HL-60/S4 (cell line): ENCODE data around the gene CHSY1.

Source experiments
- in situ Hi-C: fragments of 300-500 bp; cut with MboI; formaldehyde crosslinking; loops from 2 replicates; pipeline ENCODE4 v1.14.3; 2022; ENCODE audit warnings: low sequenced_read_pairs

Gene CHSY1

DNA sequence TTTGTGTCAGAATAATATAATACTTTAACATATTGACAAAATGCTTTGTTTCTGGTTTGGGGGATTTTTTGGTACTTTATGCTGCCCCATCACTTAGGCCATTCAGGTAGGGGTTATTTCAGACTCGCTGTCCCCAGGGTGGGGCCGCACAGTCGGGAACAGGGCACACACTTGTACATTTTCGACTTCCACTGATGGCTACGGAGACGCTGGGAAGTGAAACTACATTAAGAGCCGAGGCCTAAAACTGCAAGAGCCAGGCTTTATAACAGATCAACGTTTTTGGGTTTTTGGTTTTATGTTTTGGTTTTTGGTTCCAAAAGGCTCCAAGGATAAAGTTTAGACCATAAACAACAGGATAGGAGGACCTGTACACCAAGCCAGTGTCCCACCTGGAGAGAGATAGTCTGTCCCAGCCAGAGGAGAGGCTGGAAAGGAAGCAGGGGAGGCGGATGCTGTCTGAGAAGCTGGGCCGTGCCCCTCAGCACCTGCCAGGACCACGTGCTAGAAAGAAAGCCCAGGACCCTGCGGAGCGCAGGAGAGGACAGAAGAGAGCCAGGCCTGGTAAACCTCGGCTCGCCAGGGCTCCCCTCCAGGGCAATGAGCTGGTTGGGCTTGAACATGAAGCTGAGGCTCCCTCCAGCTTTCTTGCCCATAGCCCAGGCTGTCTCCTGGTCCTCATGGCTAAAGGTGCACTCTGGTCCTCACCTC is 111.7 kb downstream of the CHSY1 start:
- in situ Hi-C loops, result no loop called here

DNA sequence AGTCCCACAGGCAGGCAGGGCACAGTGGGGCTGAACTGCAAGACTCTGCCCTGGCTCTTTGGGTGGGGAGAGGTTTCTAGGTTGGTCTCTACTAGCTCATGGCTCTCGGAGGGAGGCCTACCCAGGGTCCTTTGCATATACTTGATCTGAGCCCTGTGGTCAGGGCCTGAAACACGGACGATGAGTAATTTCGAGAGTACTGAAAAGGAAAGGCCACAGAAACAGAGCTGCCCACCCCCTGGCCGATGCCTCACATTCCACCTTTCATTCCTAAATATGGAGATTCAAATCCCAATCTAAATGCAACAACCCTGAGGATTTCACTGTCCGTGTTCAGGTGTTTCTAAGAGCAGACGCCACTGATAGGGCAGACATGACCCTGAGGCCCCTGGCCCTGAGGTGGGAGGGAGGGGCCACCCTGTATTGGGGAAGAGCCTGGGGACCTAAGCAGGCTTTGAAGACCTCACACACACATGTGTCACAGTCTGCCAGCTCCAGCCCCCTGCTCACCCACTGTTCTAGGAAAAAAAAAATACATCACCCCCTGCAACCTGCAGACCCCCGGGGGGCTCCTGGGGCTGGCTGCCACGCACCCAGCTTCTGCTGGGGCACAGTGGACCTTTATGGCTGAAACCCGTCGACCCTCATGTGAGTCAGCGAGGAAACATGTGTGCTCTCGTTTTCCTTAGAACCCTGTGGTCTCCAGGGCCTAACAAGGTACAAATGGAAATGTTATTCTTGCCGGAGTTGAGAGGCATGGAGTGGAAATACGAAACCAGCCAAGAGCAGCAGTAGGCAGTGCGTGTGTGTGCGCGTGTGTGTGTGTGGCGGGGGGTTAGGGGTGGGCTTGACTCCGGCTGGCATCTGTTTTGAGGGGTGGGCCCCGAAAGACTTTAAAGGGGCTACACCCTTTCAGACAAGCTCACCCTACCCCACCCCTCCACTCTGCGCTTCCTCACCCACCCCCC is 112.7 kb downstream of the CHSY1 start:
- in situ Hi-C loops, result no loop called here

GRCh38 chr15:101138086-101138660 is 113.7 kb downstream of the CHSY1 start:
- in situ Hi-C loops, result no loop called here

- in situ Hi-C loops, result no loop called here
Observed at GRCh38 chr15:101137312-101137940, 114.4 kb downstream of the CHSY1 start.

GRCh38 chr15:101136381-101137268 is 115.2 kb downstream of the CHSY1 start:
- in situ Hi-C loops, result no loop called here

DNA sequence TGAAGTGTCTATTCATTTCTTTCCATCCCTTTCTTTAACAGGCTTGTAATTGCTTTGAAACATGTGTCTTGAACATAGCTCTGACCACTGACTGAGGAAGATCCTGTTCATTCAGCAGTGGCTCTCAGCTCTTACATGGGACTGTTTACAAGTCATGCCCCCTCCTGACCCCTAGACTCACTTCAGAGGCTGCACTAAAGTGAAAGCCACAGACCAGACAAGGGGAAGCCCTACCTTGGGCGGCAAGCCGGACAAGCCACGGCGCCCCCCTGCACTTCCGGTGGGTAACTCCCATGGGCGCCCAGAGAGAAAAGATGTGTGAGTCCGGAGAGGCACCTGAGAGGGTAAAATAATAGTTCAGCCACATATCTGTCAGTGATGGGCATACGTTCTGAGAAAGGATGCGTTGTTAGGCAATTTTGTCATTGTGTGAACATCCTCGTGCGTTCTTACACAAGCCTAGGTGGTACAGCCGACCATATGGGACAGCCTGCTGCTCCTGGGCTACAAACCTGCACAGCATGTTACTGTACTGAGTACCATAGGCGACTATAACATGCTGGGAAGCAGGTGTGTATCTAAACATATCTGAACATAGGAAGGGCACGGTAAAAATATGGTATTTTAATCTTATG is 116.2 kb downstream of the CHSY1 start:
- in situ Hi-C loops, result no loop called here

DNA sequence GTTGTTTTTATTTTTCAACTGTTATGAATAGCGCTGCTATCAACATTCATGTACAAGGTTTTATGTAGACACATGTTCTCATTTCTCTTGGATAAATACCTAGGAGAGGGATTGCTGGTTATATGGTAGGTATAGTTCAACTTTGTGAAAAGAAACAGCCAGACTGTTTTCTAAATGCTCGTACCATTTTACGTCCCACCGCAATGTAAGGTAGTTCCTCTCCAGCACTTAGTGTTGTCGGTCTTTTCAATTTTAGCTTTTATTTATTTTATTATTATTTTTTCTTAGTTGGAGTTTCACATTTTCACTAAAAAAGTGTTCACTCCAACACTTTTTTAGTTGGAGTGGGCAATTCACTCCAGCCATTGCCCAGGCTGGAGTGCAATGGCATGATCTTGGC is 117.1 kb downstream of the CHSY1 start:
- in situ Hi-C loops, result no loop called here

- in situ Hi-C loops, result no loop called here
Observed at GRCh38 chr15:101133751-101134261, 118.0 kb downstream of the CHSY1 start.

- in situ Hi-C loops, result no loop called here
Observed at GRCh38 chr15:101133181-101133460, 118.7 kb downstream of the CHSY1 start.

DNA sequence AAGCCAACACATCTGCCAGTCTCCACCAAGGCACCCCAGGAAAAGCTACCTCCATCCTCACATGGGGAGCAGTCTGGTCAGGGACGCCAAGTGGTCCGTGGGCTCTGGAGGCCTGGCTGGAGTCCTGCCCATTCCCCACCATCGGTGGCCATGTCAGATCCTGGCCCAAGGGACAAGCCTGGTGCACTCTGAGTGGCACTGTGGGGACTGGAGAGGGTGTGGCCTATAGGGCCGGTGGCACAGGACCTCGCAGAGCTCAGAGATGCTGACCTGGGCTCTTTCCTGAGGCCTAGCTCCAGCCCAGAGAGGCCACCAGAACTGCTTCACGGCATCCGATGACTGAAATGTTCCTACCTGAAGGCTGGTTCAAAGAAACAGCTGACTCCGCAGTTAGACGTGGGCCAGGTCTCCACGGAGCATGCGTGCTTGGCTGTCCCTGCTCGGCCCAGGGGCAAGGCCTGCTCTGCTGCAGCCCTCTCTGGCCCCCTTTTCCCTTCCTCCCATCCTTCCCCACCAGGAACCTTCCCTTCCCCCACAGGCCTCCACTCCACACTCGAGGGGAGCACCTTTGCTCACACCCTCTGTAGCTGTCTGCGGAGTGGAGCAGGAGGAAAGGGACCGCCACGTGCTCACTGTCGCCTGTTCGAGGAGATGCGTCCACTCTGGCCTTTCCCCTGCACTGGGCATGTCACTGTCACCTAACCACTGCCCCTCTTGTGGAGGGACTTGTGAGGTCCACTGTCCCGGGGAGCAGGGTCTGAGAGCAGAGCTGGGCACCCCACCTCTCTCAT is 119.3 kb downstream of the CHSY1 start:
- in situ Hi-C loops, result no loop called here

DNA sequence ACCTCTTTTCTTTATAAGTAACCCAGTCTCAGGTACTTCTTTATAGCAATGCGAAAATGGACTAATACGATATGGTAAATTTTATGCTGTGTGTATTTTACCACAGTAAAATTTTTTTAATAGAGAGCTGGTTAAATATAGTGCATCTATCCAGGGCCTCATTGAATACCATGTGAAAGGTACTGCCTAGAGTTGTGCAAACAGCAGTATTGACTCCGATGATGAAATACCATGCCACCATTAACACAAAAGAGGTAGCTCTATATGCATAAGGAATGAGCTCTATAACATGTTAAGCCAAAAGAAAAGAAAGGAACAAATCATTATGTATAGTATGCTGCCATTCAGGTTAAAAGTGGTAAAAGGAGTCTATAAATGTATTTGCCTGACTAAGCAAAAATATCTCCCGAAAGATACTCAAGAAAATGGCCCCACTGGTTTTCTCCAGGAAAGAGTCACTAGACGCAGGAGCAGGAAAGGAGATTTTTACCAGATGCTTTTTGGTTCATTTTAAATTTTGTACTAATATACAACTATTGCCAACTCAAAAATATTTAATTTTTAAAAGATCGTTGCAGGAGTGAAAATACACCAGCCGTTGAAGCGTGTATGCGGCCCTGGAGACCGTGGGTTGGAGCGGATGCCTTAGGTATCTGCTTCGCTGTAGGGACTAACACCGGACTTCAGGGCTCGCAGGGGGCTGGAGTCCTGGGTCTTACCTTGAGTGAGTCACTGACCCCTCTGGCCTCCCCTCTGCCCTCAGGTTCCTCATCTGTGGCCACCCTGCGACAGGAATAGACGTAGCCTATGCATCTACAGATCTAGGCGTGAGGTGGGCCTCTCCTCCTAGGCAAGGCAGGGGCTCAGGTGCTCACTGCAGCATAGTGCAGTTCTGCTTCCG is 120.1 kb downstream of the CHSY1 start:
- in situ Hi-C loops, result no loop called here

DNA sequence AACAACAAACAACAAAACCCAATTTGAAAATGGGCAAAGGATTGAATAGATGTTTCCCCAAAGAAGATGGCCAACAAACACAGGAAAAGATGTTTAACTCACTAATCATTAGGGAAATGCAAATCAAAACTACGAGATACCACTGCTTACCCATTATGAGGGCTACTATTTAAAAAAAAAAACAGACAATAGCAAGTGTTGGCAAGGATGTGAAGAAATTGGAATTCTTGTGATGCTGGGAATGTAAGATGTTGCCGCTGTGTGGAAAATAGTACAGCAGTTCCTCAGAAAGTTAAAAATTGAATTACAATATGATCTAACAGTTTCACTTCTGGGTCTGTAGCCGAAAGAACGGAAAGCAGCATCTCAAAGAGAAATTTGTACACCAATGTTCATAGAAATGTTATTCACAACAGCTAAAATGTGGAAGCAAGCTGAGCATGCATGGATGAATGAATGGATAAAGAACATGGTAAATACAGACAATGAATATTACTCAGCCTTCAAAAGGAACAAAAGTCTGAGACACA is 121.9 kb downstream of the CHSY1 start:
- in situ Hi-C loops, result no loop called here

DNA sequence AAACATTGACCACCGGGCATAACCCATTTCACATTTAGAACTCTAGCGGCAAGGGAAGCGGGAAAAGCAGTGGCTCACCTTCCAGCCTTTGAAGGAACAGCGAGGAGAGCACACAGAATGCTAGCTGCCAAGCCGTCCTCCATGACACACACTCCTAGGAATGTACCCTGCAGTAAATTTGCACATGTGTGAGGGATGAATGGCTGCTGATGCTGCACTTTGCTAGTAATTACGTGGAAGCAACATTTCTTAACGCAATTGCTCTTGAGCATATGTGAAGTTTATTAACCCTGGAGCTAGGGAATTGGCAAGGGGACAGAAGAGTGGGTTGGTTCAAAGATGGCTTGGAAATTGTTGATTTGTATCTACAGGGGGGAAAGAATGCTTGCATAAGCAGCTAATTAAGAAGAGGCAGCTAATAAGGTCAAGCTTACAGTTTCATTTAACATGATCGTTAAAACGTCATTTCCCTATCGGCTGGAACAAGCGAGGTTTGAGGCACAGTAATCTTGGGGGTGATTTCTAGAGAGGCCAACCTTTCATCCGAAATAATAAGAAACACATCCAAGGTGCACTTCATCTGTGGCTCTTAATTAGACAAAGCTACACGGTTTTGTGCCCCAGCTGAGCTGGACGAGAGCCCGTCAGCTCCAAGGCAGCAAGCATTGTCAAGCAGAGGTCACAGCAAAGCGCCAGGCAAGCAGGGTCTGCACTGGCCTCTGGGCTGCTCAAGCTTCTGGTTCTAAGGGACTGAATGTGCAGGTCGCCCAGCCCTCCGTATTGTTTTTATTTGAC is 123.4 kb downstream of the CHSY1 start:
- in situ Hi-C loops, result no loop called here

- in situ Hi-C loops, result no loop called here
Observed at GRCh38 chr15:101127506-101128076, 124.3 kb downstream of the CHSY1 start.

DNA sequence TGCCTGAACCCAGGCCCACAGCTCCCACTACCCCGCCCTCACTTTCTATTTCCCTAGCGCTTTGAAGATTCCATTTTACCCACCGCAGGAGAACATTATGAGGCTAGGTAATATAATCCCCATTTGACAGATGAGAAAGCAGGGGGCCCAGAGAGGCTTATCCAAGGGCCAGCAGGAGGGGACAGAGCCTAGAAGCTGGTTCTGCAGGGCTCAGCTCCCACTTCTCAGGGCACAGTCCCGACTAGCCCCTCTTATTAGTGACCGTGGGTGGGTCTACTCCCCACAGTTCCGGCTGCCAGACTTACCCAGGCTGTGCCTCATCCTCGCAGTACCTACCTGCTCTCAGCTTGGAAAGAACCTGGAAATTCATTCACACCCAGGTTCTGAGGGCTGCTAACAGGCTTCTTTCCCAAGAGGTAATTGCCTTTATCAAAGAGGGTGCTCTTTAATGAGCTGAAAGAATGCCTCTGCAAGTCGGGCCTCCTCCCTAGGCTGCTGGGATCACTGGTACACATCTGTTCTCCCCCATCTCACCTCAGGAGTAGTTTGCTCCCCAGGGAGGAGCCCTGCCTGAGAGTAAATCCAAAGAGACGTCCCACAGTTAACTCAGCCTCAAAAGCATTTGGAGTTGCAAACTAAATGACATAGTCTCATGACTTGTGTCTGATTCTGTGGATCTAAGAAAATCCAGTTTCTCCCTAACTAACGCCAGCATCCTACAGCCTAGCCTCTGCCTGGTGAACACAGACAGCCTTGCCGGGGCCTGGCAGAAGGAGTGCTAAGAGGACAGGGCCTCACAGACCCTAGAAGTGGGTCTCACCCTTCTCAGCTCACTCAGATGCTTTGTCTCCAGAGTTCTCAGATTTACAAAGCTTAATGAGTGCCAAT is 125.0 kb downstream of the CHSY1 start:
- in situ Hi-C loops, result no loop called here
